NCI-H460 (cell line): ENCODE data around the gene NRG3. TPM values are rescaled to one million over a fixed set of nuclear protein-coding genes. Genes with fewer than 3 reads are reported as not detected.

Experiments
- small RNA-seq, 2 experiments: library from RNA; depleted of rRNA; stranded (forward); fragments of <200 nt; gene quantifications; one replicate each; pipeline ENCODE3, GENCODE V24; 2014
- total RNA-seq: library from RNA; depleted of rRNA; stranded (reverse); fragments of >200 nt; shearing (Covaris generic); gene quantifications from 2 replicates; pipeline ENCODE4 v1.2.3, GENCODE V29; 2014

The NRG3 gene
- total RNA-seq, 1 experiment from 2014 or later, result not detected

Small RNA genes within 50 kb of the gene (small RNA-seq; reads per million reads assigned to genes)
- gene RNU6-441P, result 0 reads per million in 2 experiments
